MCF 10A (cell line): Measurements from ENCODE around the gene ZNF264. TPM values are rescaled to one million over a fixed set of nuclear protein-coding genes. Genes with fewer than 3 reads are reported as not detected.

ENCODE experiments used
- BruUV-seq: library from RNA; stranded (reverse); fragments of 400-500 nt; replicated peaks from 2 replicates; lab custom pipeline; 2021; lab: Mats Ljungman, UMichigan
- CTCF ChIA-PET: fragments of 300-600 bp; sonication (Branson Sonifier 250); formaldehyde crosslinking; extraction: SDS; loops from one replicate; lab custom pipeline; 2021; ENCODE audit warnings: antibody characterized with exemption, inconsistent platforms; lab: Yijun Ruan, JAX
- POLR2A ChIA-PET: fragments of 300-600, 350-650 bp; sonication (Branson Sonifier 250); formaldehyde crosslinking; extraction: SDS; loops from one replicate; lab custom pipeline; 2020; ENCODE audit warnings: antibody characterized with exemption, inconsistent platforms; lab: Yijun Ruan, JAX
- DNase-seq: peaks from one replicate; pipeline ENCODE4 v3.0.0-alpha.2; 2018; ENCODE audit not compliant: unreplicated experiment
- H3K27ac Mint-ChIP-seq: one replicate; pipeline ENCODE4 v1.8.0; 2022; ENCODE audit warnings: mild to moderate bottlenecking, low read depth, mixed read lengths; ENCODE audit not compliant: unreplicated experiment
- H3K27me3 Mint-ChIP-seq: one replicate; pipeline ENCODE4 v1.8.0; 2022; ENCODE audit warnings: mixed read lengths; ENCODE audit not compliant: insufficient read depth, unreplicated experiment
- H3K36me3 Mint-ChIP-seq: one replicate; pipeline ENCODE4 v1.8.0; 2022; ENCODE audit warnings: mild to moderate bottlenecking, moderate library complexity, mixed read lengths; ENCODE audit not compliant: insufficient read depth, unreplicated experiment
- H3K4me1 Mint-ChIP-seq: one replicate; pipeline ENCODE4 v1.8.0; 2022; ENCODE audit warnings: mixed read lengths; ENCODE audit not compliant: insufficient read depth, unreplicated experiment
- H3K4me3 Mint-ChIP-seq: one replicate; pipeline ENCODE4 v1.8.0; 2022; ENCODE audit warnings: mild to moderate bottlenecking, moderate library complexity, mixed read lengths; ENCODE audit not compliant: unreplicated experiment
- H3K9me3 Mint-ChIP-seq: one replicate; pipeline ENCODE4 v1.8.0; 2022; ENCODE audit warnings: mixed read lengths; ENCODE audit not compliant: unreplicated experiment
- intact Hi-C: fragments of 100-400 bp; cut with micrococcal nuclease; formaldehyde crosslinking; loops from 2 replicates; pipeline ENCODE4 v1.14.1; 2022
- total RNA-seq: library from RNA; stranded (reverse); gene quantifications from 2 replicates; pipeline ENCODE4 v1.2.3, GENCODE V29; 2022
- TF ChIP-seq, protein P1 (sequence below): fragments of 200-600 bp; IDR thresholded peaks from one replicate; pipeline ENCODE4 v1.8.0; 2022; ENCODE audit warnings: antibody characterized with exemption, mild to moderate bottlenecking; ENCODE audit not compliant: unreplicated experiment

ZNF264 gene
- total RNA-seq, 1 experiment from 2014 or later = 34.4 TPM

DNA sequence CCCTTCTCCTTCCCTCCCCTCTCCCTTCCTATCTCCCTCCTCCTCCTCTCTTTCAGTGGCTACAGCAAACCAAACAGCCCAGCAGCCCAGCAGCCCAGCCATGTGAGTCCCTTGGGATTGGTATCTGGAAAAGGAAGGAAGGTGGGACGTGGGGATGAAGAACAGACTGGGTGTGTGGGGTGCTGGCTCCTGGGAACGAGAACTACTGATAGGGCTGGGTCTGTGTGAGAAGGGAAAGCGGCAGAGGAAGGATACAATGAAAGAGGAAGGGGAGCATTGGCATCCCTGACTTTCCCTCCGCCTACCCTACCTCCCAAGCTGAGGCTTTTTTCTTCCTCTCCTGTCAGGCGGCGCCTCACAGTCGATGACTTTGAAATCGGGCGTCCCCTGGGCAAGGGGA lies 40.4 kb downstream of the ZNF264 start:
- no peaks in the 10 kb centered on the region for H3K4me1 Mint-ChIP-seq
- peaks cover 14% of the 10 kb centered on the region for H3K36me3 Mint-ChIP-seq
- intact Hi-C loops = no loop called here
- no peak overlapping the region for H3K27ac Mint-ChIP-seq
- POLR2A ChIA-PET = no interaction called here
- no TSS peak for BruUV-seq
- H3K4me3 Mint-ChIP-seq = no peak overlapping the region
- H3K9me3 Mint-ChIP-seq = no peaks in the 10 kb centered on the region
- H3K27me3 Mint-ChIP-seq = no peaks in the 10 kb centered on the region
- DNase-seq = no peak
- TF ChIP-seq, protein P1, sequence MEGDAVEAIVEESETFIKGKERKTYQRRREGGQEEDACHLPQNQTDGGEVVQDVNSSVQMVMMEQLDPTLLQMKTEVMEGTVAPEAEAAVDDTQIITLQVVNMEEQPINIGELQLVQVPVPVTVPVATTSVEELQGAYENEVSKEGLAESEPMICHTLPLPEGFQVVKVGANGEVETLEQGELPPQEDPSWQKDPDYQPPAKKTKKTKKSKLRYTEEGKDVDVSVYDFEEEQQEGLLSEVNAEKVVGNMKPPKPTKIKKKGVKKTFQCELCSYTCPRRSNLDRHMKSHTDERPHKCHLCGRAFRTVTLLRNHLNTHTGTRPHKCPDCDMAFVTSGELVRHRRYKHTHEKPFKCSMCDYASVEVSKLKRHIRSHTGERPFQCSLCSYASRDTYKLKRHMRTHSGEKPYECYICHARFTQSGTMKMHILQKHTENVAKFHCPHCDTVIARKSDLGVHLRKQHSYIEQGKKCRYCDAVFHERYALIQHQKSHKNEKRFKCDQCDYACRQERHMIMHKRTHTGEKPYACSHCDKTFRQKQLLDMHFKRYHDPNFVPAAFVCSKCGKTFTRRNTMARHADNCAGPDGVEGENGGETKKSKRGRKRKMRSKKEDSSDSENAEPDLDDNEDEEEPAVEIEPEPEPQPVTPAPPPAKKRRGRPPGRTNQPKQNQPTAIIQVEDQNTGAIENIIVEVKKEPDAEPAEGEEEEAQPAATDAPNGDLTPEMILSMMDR = no peak
- CTCF ChIA-PET = no interaction called here

DNA sequence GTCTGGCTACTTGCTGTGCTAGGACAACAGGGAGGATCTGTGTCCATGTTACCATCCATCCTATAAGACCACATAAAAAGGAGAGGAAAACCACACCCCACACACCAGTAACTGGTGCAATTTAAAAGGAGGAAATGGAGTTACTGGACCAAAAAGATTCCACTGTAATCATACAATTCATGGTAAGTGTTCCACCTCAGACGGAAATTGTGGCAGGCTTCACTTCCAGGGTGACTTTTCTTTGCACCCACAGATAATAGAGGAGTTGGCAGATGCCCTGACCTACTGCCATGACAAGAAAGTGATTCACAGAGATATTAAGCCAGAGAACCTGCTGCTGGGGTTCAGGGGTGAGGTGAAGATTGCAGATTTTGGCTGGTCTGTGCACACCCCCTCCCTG lies 41.9 kb downstream of the ZNF264 start:
- no TSS peak for BruUV-seq
- Mint-ChIP-seq H3K4me1 (no peaks in the 10 kb centered on the region), H3K36me3 (peaks cover 7% of the 10 kb centered on the region), H3K27me3 (no peaks in the 10 kb centered on the region), H3K4me3 (no peak overlapping the region), H3K27ac (no peak overlapping the region), H3K9me3 (no peaks in the 10 kb centered on the region)
- no peak for DNase-seq
- TF ChIP-seq, protein P1 = no peak
- ChIA-PET POLR2A (no interaction called here), CTCF (interaction anchor here (0.6 kb wide), 1 partner anchor 249 kb away, joined by 3 read pairs; no protein-coding TSS in a partner anchor)
- intact Hi-C loops = no loop called here

DNA sequence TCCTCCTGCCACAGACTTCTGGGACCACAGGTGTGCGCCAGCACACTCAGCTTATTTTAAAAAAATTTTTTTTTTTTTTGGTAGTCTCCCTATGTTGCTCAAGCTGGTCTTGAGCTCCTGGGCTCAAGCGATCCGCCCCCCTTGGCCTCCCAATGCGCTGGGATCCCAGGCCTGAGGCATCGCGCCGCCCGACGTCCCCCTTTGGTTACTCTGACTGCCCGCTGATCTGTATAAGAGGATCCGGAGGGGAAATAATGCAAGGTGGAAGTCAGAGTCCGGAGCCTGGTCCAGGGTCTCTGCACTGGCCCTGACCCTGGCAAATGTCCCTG lies 48.6 kb downstream of the ZNF264 start:
- Mint-ChIP-seq H3K36me3 (peaks cover 26% of the 10 kb centered on the region), H3K9me3 (no peaks in the 10 kb centered on the region), H3K4me1 (peaks cover 6% of the 10 kb centered on the region), H3K4me3 (peak overlapping the region; percentile 73), H3K27me3 (no peaks in the 10 kb centered on the region), H3K27ac (peak overlapping the region; percentile 70)
- no peak for DNase-seq
- ChIA-PET CTCF (interaction anchor here (0.6 kb wide), 1 partner anchor 17 kb away, joined by 3 read pairs; no protein-coding TSS in a partner anchor), POLR2A (interaction anchor here (0.7 to 3.6 kb wide), 13 partner anchors 12 to 1203 kb away, joined by 3 to 23 read pairs (median 4); partner anchors contain the start of genes ZNF264, ZNF460, ZNF548 and ZNF8)
- BruUV-seq = TSS peak; percentile 79
- intact Hi-C loops = loop anchor here (1.0 to 2.0 kb wide), 3 partner anchors 40 to 81 kb away; partner anchors contain the start of genes ZNF264, ZNF460 and ZNF543
- TF ChIP-seq, protein P1 = no peak

DNA sequence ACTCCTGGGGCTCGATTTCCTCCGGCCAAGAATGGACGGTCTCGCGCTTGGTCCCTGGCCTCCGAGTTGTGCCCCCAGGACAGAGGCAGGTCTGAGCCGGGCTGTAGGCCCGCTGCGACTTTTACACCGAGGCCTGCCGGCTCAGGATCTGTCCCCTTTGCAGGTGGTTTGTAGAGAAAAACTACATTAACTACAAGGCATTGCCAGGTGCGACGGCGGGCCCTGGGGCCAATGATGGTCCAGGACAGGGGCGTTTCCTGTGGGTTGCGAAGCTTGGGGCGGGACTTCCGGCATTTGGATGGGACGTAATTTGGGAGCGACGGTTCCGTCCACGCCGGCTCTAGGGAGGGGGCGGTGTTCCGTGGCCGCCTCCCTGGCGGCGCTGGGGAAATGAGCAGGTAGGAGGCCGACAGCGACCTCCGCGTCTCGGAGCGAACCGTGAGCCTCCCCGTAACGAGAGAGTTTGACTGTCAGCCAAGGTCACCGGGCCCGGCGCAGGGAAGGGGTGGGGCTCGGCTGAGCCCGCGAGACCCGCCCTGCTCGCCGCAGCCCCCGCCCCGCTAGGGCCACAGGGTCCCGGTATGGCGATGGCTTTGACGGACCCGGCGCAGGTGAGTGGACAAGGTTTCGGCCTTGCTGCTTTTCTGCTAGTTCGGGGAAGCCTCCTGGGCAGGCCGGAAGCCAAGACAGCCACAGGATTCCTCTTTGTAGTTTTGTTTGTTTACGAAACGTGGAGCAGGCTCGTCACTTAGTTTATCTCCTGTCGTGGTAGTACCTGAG lies 49.2 kb downstream of the ZNF264 start, which contains the start of gene ZNF805:
ZNF805 (plus strand) TSS at position 322 of the 780 bp plus-strand sequence; CDS start at position 582, 260 bp downstream.
- peak within 1 kb of the TSS; percentile 70 for H3K27ac Mint-ChIP-seq
- POLR2A ChIA-PET = interaction anchor here (0.7 to 3.6 kb wide), 16 partner anchors 12 to 1203 kb away, joined by 3 to 23 read pairs (median 4); partner anchors contain the start of genes TRAPPC2B, ZNF264, ZNF304 and ZNF460
- BruUV-seq = TSS peak; percentile 52
- peak; percentile 95 for DNase-seq
- peaks cover 29% of the 10 kb centered on the region for H3K36me3 Mint-ChIP-seq
- CTCF ChIA-PET = interaction anchor here (0.5 kb wide), 1 partner anchor 86 kb away, joined by 4 read pairs; no protein-coding TSS in a partner anchor
- TF ChIP-seq, protein P1 = no peak
- no peaks in the 10 kb centered on the region for H3K9me3 Mint-ChIP-seq
- H3K4me3 Mint-ChIP-seq = peak within 1 kb of the TSS; percentile 73
- H3K27me3 Mint-ChIP-seq = no peaks in the 10 kb centered on the region
- peaks cover 6% of the 10 kb centered on the region for H3K4me1 Mint-ChIP-seq
- intact Hi-C loops = loop anchor here (1.0 to 2.0 kb wide), 3 partner anchors 40 to 80 kb away; partner anchors contain the start of genes ZNF264, ZNF460 and ZNF543
